Activated naive CD8-positive, alpha-beta T cell (primary cell): ENCODE measurements around the gene SAFB.
"Not testable (repeated sequence)": the region's sequence is repeated elsewhere in the genome, so short reads cannot be mapped to it uniquely, and the experiment has no call there.

Experiments used
- H3K27ac Mint-ChIP-seq: one replicate; pipeline ENCODE4 v1.8.0; 2021; ENCODE audit warnings: mixed read lengths
- H3K27me3 Mint-ChIP-seq: one replicate; pipeline ENCODE4 v1.8.0; 2021; ENCODE audit warnings: mixed read lengths
- H3K36me3 Mint-ChIP-seq: one replicate; pipeline ENCODE4 v1.8.0; 2021; ENCODE audit warnings: mixed read lengths
- H3K4me1 Mint-ChIP-seq: one replicate; pipeline ENCODE4 v1.8.0; 2021; ENCODE audit warnings: low read depth, mixed read lengths
- H3K4me3 Mint-ChIP-seq: one replicate; pipeline ENCODE4 v1.8.0; 2021; ENCODE audit warnings: mild to moderate bottlenecking, mixed read lengths
- H3K9me3 Mint-ChIP-seq: one replicate; pipeline ENCODE4 v1.8.0; 2021; ENCODE audit warnings: low read depth, mixed read lengths

SAFB gene

DNA sequence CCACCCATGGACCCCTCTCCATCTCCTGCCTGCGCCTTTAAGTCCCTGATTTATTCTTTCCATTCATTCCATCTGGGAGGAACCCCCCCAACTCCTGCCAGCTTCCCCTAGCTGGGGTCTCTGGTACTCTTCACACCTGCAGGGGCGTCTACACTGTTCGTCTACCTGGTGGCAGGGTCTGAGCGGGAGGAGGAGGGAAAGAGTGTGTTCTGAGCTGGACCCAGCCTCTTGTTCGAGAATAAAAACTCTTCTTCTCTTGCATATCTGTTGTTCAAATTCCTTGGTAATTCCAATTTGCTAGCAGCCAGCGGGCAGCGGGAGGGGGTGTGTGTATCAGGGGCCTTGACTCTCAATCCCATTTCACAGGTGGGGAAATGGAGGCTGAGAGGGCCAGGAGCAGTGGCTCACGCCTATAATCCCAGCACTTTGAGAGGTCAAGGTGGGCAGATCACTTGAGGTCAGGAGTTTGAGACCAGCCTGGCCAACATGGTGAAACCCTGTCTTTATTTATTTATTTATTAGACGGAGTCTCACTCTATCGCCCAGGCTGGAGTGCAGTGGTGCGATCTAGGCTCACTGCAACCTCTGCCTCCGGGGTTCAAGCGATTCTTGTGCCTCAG, 65.5 kb downstream of the SAFB start:
- not testable (repeated sequence) for H3K27me3 Mint-ChIP-seq, H3K27ac Mint-ChIP-seq, H3K9me3 Mint-ChIP-seq, H3K36me3 Mint-ChIP-seq
- Mint-ChIP-seq H3K4me3 (peak overlapping the region; percentile 40), H3K4me1 (peaks cover 19% of the 10 kb centered on the region)

DNA sequence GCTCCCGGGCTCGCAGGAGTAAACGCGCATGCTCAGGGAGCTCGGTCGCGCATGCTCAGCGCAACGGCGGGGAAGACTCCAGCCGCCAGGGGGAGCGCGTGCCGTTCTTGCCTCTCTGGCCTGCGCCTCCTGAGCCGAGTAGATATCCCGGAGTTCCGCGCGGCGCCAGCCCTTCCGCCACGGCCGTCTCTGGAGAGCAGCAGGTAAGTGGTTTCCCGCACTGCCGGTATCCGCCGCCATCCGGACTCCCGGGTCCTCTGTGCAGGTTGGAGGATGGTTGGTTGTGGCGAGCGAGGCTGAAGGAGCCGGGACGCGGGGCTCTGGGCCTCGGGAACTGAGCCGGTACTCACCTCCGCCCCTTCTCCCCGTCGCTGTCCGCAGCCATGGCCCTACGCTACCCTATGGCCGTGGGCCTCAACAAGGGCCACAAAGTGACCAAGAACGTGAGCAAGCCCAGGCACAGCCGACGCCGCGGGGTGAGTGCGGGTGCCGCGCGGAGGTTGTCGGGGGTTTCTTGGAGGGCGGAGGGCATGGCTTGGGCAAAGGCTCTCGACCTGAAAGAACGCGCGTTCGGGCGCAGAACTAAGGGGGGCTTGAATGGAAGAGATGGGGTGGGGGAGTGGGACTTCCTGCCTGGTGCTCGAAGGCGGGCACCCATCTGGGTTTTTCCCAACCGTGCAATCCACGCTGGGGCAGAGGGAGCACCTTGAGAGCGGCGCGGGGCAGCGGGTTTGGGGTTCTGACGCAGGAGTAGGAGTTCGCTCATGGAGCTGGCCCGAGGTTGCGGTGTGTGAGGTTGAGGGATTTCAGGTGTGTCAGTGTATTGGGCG, 67.5 kb downstream of the SAFB start, which contains the start of gene RPL36:
Gene RPL36 (plus strand): TSS at position 171 of the 830 bp plus-strand sequence. CDS start 213 bp downstream, at position 384.
- Mint-ChIP-seq H3K4me3 (peak within 1 kb of the TSS; percentile 97), H3K36me3 (peaks cover 6% of the 10 kb centered on the region), H3K27ac (peak within 1 kb of the TSS; percentile 96), H3K4me1 (peaks cover 19% of the 10 kb centered on the region), H3K9me3 (no peaks in the 10 kb centered on the region), H3K27me3 (no peaks in the 10 kb centered on the region)

DNA sequence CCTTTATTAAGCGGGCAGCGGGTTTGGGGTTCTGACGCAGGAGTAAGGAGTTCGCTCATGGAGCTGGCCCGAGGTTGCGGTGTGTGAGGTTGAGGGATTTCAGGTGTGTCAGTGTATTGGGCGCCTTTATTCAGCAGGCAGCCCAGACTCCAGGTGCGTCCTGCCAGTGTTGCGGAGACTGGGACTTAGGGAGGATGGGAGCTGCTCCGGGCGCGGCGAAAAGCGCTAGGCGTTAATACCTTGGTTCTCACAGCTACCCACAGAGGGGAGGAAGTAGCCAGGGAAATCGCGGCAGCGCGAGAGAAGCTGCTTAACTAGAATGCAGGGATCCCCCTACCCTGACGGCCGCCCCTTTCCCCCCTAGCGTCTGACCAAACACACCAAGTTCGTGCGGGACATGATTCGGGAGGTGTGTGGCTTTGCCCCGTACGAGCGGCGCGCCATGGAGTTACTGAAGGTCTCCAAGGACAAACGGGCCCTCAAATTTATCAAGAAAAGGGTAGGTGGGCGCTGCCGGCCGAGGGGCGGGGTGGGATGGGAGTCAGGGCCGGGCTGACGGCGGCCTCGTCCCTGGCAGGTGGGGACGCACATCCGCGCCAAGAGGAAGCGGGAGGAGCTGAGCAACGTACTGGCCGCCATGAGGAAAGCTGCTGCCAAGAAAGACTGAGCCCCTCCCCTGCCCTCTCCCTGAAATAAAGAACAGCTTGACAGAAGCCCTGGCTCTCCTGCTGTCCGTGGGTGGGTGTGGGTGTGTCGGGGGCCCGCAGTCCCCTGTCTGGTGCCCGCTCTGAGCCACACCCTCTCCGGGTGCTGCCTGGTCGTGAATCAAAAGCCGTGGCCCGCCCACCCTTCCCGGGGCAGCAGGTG, 68.3 kb downstream of the SAFB start:
- peak overlapping the region; percentile 97 for H3K4me3 Mint-ChIP-seq
- H3K27ac Mint-ChIP-seq = peak overlapping the region; percentile 96
- H3K9me3 Mint-ChIP-seq = no peaks in the 10 kb centered on the region
- H3K27me3 Mint-ChIP-seq = no peaks in the 10 kb centered on the region
- H3K36me3 Mint-ChIP-seq = peaks cover 6% of the 10 kb centered on the region
- peaks cover 16% of the 10 kb centered on the region for H3K4me1 Mint-ChIP-seq

DNA sequence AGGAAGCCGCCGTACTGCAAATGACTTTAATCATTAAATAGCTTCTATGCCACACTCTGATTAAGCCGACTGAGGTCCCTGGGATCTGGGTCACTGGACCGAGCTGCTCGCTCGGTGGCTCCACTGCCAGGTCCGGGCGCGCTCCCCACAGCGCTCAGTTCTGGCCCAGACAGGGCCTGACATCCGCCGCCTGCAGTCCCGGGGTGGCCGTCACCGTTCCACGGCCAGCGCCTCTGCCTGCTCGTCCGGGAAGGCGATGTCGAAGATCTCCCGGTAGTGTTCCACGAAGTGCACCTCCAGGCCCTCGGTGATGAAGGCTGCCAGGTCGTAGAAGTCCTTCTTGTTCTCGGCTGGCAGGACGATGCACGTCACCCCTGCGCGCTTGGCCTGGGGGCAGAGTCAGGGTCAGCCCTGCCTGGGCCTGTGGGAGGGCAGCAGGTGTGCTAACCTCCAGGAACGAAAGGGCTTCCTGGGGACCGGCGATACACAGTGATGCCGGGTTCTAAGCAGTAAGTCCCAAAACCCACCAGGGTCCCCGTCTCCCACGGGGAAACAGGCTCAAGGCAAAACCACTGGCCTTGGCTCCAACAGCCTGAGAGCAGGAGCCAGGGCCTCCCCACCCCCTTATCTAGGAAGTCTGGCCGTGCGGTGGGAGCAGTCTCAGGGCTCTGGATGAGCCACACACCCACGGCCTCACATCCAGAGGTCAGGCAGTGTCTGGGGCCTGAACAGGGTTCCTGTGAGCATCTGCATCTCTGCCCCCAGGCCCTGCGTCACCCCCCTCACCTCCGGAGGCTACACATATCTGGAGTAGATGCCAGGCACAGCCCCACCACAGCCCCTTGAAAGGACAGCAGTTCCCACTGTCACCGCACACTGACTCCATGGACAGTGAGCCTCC, 69.2 kb downstream of the SAFB start:
- peaks cover 16% of the 10 kb centered on the region for H3K4me1 Mint-ChIP-seq
- no peaks in the 10 kb centered on the region for H3K27me3 Mint-ChIP-seq
- H3K27ac Mint-ChIP-seq = peak overlapping the region; percentile 88
- H3K9me3 Mint-ChIP-seq = no peaks in the 10 kb centered on the region
- peak overlapping the region; percentile 97 for H3K4me3 Mint-ChIP-seq
- peaks cover 6% of the 10 kb centered on the region for H3K36me3 Mint-ChIP-seq

DNA sequence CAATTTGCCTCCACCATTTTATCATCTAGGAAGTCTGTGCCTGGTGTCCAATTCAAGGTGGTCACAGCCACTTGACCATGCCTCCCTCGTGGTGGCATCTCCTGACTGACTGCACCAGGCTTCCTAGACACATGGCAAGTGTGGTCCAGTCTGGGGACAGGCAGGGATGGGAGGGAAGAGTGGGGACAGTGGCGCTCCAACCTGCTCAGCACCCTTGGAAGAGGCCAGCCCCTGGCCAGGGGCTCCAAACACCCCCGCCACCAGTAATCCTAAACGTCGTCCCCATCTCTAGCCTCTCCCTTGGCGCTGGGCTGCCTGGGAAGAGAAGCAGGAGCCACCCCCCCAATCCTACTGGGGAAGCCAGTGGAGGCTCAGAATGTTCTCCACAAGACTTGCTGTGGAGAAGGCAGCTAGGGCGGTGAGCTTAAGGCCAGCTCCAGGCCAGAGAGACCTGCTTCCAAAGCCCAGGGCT, 69.9 kb downstream of the SAFB start:
- H3K27me3 Mint-ChIP-seq = no peaks in the 10 kb centered on the region
- peak overlapping the region; percentile 88 for H3K27ac Mint-ChIP-seq
- no peaks in the 10 kb centered on the region for H3K9me3 Mint-ChIP-seq
- peaks cover 16% of the 10 kb centered on the region for H3K4me1 Mint-ChIP-seq
- H3K4me3 Mint-ChIP-seq = peak overlapping the region; percentile 97
- H3K36me3 Mint-ChIP-seq = peaks cover 6% of the 10 kb centered on the region

DNA sequence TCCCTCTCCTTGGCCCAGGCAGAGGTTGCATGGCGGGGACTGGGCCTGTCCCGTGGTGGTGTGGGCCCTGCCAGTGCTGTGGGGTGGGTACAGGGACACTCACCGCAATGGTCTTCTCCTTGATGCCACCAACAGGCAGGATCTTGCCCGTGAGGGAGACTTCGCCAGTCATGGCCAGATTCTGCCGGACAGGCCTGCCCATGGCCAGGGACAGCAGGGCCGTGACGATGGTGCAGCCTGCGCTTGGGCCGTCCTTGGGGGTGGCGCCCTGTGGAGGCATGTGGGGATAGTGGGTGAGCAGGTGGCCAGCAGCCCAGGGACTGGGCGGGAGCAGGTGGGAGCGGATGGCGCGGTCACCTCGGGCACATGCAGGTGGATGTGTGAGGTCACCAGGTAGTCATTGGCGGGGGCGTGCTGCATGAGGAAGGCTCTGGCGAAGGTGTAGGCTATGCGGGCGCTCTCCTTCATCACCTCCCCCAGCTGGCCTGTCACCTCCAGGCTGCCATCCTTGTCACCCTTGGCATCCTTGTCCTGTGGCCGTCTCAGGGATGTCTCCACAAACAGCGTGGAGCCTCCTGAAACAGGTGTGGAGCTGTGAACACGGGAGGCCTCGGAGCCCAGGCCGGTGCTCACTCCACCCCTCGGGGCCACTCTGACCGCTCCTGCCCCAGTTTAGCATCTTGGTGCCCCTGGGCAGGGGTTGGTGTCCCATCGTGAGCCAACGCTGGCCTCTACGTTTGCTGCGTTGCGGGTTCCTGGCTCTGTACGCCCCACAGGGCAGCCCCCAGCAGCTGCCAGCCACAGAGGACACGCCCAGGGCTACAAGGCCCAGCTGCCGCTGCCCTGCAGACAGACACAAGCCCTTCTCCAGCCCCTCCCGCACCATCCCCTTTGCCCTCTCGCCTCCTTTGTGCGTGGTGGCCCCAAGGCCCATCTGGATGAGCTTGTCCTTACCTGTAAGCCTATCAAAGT, 70.6 kb downstream of the SAFB start:
- Mint-ChIP-seq H3K4me3 (peak overlapping the region; percentile 97), H3K27me3 (no peaks in the 10 kb centered on the region), H3K9me3 (no peaks in the 10 kb centered on the region), H3K36me3 (peaks cover 6% of the 10 kb centered on the region), H3K4me1 (peaks cover 12% of the 10 kb centered on the region), H3K27ac (peak overlapping the region; percentile 88)

DNA sequence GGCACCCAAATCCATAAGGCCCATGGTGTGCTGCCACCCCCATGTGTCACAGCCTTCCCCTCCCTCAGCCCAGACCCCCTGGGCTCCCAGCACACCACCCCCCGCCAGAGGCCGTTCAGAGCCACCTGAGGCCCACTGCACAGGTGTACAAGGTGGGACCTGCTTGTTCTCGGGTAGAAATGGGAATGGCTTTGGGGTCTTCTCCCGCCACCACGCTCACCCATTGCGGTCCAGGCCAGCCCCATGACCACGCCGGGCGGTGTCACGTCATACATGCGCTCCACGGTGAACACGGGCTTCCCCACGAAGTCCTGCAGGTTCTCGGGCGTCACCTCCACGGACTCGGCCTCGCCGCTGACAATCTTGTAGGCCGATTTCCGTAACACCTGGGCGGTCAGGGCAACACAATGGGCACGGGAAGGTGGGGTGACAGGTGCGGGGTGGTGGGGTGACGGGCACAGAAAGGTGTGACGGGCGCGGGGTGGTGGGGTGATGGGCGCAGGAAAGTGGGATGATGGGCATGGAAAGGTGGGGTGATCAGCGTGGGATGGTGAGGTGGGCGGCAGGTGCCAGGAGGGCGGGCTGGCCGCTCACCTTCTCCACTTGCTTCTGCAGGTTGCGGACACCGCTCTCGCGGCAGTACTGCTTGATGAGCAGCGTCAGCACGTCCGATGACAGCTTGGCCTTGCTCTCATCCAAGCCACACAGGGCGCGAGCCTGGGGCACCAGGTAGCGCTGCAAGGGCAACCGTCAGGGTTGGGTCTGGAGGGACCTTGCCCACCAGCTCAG, 71.5 kb downstream of the SAFB start:
- Mint-ChIP-seq H3K27me3 (no peaks in the 10 kb centered on the region), H3K4me1 (peaks cover 11% of the 10 kb centered on the region), H3K36me3 (peaks cover 6% of the 10 kb centered on the region), H3K27ac (no peak overlapping the region), H3K4me3 (no peak overlapping the region), H3K9me3 (no peaks in the 10 kb centered on the region)

DNA sequence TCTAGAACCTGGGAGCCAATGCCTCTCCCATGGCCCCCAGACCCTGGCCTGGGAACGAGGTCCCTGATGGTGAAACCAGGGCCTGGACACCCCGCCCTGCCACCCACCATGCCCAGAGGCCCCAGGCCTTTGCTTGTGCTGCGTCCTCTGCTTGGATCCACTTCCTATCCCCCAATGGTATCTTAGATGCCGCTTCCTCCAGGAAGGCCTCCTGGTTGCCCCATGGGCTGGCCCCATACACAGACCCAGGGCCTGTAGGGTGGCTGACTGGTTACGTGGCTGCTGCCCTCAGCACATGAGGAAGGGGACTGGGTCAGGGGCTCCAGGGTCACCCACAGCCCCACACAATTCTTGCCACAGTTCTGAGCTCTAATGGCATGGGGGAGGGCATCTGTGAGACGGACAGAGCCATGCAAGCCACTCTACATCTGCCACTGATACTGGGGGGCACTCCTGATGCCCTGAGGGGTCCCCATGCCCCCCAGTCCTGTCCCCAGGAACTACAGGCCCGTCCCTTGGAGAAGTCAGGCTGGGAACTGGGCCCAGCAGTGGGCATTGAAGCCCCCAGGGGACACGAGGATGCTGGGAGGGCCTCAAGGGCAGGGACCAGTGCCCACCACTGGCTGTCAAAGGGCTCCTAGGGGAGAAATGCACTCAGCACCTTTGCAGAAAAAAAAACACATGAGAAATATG, 72.2 kb downstream of the SAFB start:
- no peaks in the 10 kb centered on the region for H3K9me3 Mint-ChIP-seq
- H3K27ac Mint-ChIP-seq = peak overlapping the region; percentile 28
- H3K27me3 Mint-ChIP-seq = no peaks in the 10 kb centered on the region
- H3K36me3 Mint-ChIP-seq = peaks cover 6% of the 10 kb centered on the region
- H3K4me3 Mint-ChIP-seq = no peak overlapping the region
- peaks cover 6% of the 10 kb centered on the region for H3K4me1 Mint-ChIP-seq

DNA sequence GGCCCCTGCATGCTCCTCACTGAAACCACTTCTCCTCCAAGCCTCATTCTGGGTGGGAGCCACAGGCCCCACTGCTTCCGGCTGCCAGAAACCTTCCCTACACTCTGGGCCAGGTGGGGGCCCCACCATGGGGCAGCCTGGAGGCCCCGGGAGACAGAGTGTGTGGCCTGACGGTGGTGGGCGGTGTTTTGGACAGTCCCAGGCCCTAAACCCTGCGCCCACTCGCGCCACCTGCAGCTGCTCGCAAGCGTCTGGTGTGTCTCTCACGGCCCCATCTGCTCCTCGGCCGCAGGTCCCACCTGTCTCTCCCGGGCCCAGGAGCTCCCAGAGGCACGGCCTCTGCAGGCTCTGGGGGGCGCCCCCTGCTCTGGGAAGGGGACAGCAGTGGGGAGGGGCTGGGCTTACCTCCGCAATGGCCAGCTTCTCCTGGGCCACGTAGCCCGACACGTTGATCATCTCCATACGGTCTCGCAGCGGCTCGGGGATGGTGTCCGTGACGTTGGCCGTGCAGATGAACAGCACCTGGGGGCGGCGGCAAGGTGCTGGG, 72.8 kb downstream of the SAFB start:
- H3K4me1 Mint-ChIP-seq = peaks cover 6% of the 10 kb centered on the region
- no peaks in the 10 kb centered on the region for H3K27me3 Mint-ChIP-seq
- no peaks in the 10 kb centered on the region for H3K9me3 Mint-ChIP-seq
- H3K36me3 Mint-ChIP-seq = peaks cover 4% of the 10 kb centered on the region
- H3K4me3 Mint-ChIP-seq = no peak overlapping the region
- H3K27ac Mint-ChIP-seq = no peak overlapping the region

DNA sequence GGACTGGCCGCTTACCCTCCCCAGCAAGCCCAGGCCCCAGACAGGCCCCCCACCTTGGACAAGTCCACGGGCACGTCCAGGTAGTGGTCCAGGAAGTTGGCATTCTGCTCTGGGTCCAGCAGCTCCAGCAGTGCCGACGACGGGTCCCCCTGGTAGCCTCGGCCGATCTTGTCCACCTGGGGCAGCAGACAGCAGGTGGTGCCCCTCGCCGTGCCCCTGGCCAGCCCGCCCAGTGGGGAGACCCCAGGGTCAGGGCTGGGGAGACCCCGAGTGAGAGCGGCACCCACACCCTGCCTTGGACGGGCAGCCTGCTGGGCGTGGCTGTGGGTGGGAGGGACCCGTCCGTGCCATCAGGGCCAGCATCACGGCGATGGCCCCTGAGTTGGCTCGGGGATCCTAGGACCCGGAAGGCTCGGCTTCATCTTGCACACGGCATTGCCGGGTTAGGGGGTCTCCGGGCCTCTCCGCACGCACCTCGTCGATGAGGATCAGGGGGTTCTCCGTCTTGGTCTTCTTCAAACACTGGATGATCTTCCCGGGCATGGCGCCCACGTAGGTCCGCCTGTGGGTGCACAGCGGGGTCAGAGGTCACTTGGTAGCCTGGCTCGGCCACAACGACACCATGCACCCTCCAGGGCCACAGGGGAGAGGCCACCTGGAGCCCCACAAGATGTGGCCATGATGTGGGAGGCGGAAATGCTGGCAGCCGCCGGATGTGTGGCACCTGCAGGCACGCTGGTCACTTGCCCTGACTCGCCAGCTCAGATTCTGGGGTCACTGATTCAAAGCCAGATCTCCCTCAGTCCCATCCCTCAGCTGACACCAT, 73.5 kb downstream of the SAFB start:
- peaks cover 6% of the 10 kb centered on the region for H3K36me3 Mint-ChIP-seq
- H3K4me1 Mint-ChIP-seq = peaks cover 6% of the 10 kb centered on the region
- H3K27ac Mint-ChIP-seq = no peak overlapping the region
- peak overlapping the region; percentile 5 for H3K4me3 Mint-ChIP-seq
- H3K27me3 Mint-ChIP-seq = no peaks in the 10 kb centered on the region
- H3K9me3 Mint-ChIP-seq = no peaks in the 10 kb centered on the region

DNA sequence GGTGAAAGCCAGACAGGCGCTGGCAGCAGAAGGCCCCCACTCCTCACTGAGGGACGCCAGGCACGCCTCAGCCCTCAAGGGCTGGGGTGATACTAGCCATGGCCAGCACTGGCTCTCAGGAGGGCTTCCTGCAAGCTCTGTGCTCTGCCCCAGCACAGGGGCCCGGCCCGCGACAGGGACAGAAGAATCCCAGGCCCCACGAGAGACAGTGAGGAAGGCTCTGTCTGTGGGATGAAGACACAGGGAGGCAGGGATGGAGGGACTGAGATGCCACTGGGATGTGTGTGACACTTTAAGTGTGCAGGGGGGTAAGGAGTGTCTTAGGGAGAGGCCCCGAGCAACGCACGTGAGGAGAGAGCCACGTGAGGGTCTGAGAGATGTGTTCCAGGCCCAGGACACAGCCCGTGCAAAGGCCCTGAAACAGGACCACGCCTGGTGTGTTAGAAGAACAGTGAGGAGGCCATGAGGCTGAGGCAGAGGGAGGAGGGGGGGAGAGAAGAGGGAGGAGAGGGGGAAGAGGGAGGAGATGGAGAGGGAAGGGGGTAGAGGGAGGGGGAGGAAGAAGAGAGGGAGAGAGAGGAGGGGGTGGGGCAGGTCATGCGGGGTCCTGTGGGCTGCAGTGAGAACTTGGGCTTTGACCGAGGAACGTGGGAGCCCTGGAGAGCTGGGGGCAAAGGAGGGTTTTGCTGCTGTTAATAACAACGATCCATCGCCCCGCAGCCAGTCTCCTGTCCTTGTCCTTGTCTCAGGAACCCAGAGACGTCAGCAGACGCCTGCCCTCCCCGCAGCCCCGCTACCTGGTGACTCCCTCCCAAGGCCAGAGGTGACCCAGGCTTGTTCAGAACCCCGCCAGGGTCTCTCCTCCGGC, 74.4 kb downstream of the SAFB start:
- no peak overlapping the region for H3K4me3 Mint-ChIP-seq
- H3K27me3 Mint-ChIP-seq = no peaks in the 10 kb centered on the region
- H3K36me3 Mint-ChIP-seq = peaks cover 6% of the 10 kb centered on the region
- no peaks in the 10 kb centered on the region for H3K9me3 Mint-ChIP-seq
- H3K4me1 Mint-ChIP-seq = peaks cover 4% of the 10 kb centered on the region
- H3K27ac Mint-ChIP-seq = no peak overlapping the region
